Measurements from ENCODE around the gene SLC35G2.
A peak's percentile ranks its signal among the peaks of the same experiment; 100 is the strongest.

Gene SLC35G2

GRCh38 chr3:136818769-136819391 is at the start of gene SLC35G2:
Gene SLC35G2 (plus strand): TSS chr3:136819126. CDS start chr3:136854461, 35,335 bp downstream.
- H3K4me1 ChIP-seq: peaks cover 3% of the 10 kb centered on the region
- no peaks in the 10 kb centered on the region for H3K9me3 ChIP-seq (ENCODE audit: control insufficient read depth, low read length)
- H3K27ac ChIP-seq: peak within 1 kb of the TSS; percentile 80
- H3K36me3 ChIP-seq (ENCODE audit: control insufficient read depth, insufficient read depth, low read length): no peaks in the 10 kb centered on the region
- TF ChIP-seq CTCF (IDR thresholded peaks at IDR 0.05): no peak
- no peaks in the 10 kb centered on the region for H3K27me3 ChIP-seq (ENCODE audit: control insufficient read depth, insufficient read depth, low read length)
- peak within 1 kb of the TSS; percentile 70 for H3K4me2 ChIP-seq (ENCODE audit: low read length)
- peak within 1 kb of the TSS; percentile 84 for H3K9ac ChIP-seq
- peak within 1 kb of the TSS; percentile 91 for H2AFZ ChIP-seq
- peaks cover 26% of the 10 kb centered on the region for H3K79me2 ChIP-seq
- peak within 1 kb of the TSS; percentile 39 for H3K4me3 ChIP-seq (ENCODE audit: low read depth, low read length)

- Histone ChIP-seq H3K27me3 (ENCODE audit: control insufficient read depth, insufficient read depth, low read length) (no peaks in the 10 kb centered on the region), H3K4me3 (ENCODE audit: low read depth, low read length) (no peak overlapping the region), H3K9ac (no peak overlapping the region), H3K4me1 (no peaks in the 10 kb centered on the region), H3K9me3 (ENCODE audit: control insufficient read depth, low read length) (no peaks in the 10 kb centered on the region), H3K27ac (no peak overlapping the region), H3K4me2 (ENCODE audit: low read length) (no peak overlapping the region), H2AFZ (no peak overlapping the region), H3K36me3 (ENCODE audit: control insufficient read depth, insufficient read depth, low read length) (no peaks in the 10 kb centered on the region), H3K79me2 (no peaks in the 10 kb centered on the region)
- TF ChIP-seq CTCF (IDR thresholded peaks at IDR 0.05): no peak
These were observed 46.2 kb upstream of the SLC35G2 start for GRCh38 chr3:136772709-136773108.

GRCh38 chr3:136778865-136779264 is 40.1 kb upstream of the SLC35G2 start:
- no peak for TF ChIP-seq CTCF (IDR thresholded peaks at IDR 0.05)
- H2AFZ ChIP-seq: peak overlapping the region; percentile 1
- no peak overlapping the region for H3K4me2 ChIP-seq (ENCODE audit: low read length)
- no peaks in the 10 kb centered on the region for H3K36me3 ChIP-seq (ENCODE audit: control insufficient read depth, insufficient read depth, low read length)
- H3K9ac ChIP-seq: no peak overlapping the region
- no peaks in the 10 kb centered on the region for H3K27me3 ChIP-seq (ENCODE audit: control insufficient read depth, insufficient read depth, low read length)
- H3K4me1 ChIP-seq: peaks cover 4% of the 10 kb centered on the region
- H3K79me2 ChIP-seq: no peaks in the 10 kb centered on the region
- no peak overlapping the region for H3K4me3 ChIP-seq (ENCODE audit: low read depth, low read length)
- H3K27ac ChIP-seq: no peak overlapping the region
- H3K9me3 ChIP-seq (ENCODE audit: control insufficient read depth, low read length): no peaks in the 10 kb centered on the region

- no peaks in the 10 kb centered on the region for H3K36me3 ChIP-seq (ENCODE audit: control insufficient read depth, insufficient read depth, low read length)
- no peak overlapping the region for H2AFZ ChIP-seq
- no peak for TF ChIP-seq CTCF (IDR thresholded peaks at IDR 0.05)
- H3K79me2 ChIP-seq: no peaks in the 10 kb centered on the region
- H3K9me3 ChIP-seq (ENCODE audit: control insufficient read depth, low read length): no peaks in the 10 kb centered on the region
- H3K4me1 ChIP-seq: peaks cover 4% of the 10 kb centered on the region
- no peak overlapping the region for H3K4me2 ChIP-seq (ENCODE audit: low read length)
- no peak overlapping the region for H3K27ac ChIP-seq
- H3K27me3 ChIP-seq (ENCODE audit: control insufficient read depth, insufficient read depth, low read length): no peaks in the 10 kb centered on the region
- no peak overlapping the region for H3K4me3 ChIP-seq (ENCODE audit: low read depth, low read length)
- no peak overlapping the region for H3K9ac ChIP-seq
These were observed 38.2 kb upstream of the SLC35G2 start for GRCh38 chr3:136780741-136781140.

GRCh38 chr3:136783708-136784191 is 35.2 kb upstream of the SLC35G2 start:
- H3K4me1 ChIP-seq: peaks cover 14% of the 10 kb centered on the region
- no peak overlapping the region for H2AFZ ChIP-seq

More at GRCh38 chr3:136783708-136784191, 35.2 kb upstream of the SLC35G2 start:
- H3K36me3 ChIP-seq (ENCODE audit: control insufficient read depth, insufficient read depth, low read length): no peaks in the 10 kb centered on the region
- no peak overlapping the region for H3K4me2 ChIP-seq (ENCODE audit: low read length)
- TF ChIP-seq CTCF (IDR thresholded peaks at IDR 0.05): no peak
- H3K9ac ChIP-seq: no peak overlapping the region
- no peaks in the 10 kb centered on the region for H3K79me2 ChIP-seq
- no peaks in the 10 kb centered on the region for H3K9me3 ChIP-seq (ENCODE audit: control insufficient read depth, low read length)
- no peaks in the 10 kb centered on the region for H3K27me3 ChIP-seq (ENCODE audit: control insufficient read depth, insufficient read depth, low read length)
- no peak overlapping the region for H3K4me3 ChIP-seq (ENCODE audit: low read depth, low read length)
- no peak overlapping the region for H3K27ac ChIP-seq
